ENCODE data around the gene GAGE12J. TPM values are rescaled to one million over a fixed set of nuclear protein-coding genes. Genes with fewer than 3 reads are reported as not detected.

Gene GAGE12J
- total and polyA plus RNA-seq, 9 of the 15 experiments (the other 6 are each of a cell fraction or from before 2014, with no cell fraction given): 0.20 to 0.84 (median 0.64) TPM; not detected in 5

GRCh38 chrX:49273181-49273727 lies 48.6 kb upstream of the GAGE12J start (continued):
- no peak for TF ChIP-seq REST (IDR thresholded peaks at IDR 0.05; ENCODE audit: borderline replicate concordance)
- no peak for TF ChIP-seq REST (CRISPR knock-in tag; IDR thresholded peaks at IDR 0.05; ENCODE audit: low read depth)
- no peak for TF ChIP-seq KHSRP (IDR thresholded peaks at IDR 0.05)
- TF ChIP-seq SMARCE1 (IDR thresholded peaks at IDR 0.05): 0 out of 2 replicates have a peak, but pooled peaks have one; percentile 26
- TF ChIP-seq RREB1 (CRISPR knock-in tag; IDR thresholded peaks at IDR 0.05): no peak

Measured in K562 (cell line).